Tibial artery (tissue), 4 donors: ENCODE results near the gene GCNT4.

ENCODE experiments used
- DNase-seq, 2 donors: peaks; one replicate each; pipeline ENCODE4 v3.0.0-alpha.2; 2019
- H3K27ac ChIP-seq, 2 donors: fragments of 200-600 bp; sonication (generic) in 1 of 2; 1 replicate in 1 of 2; 2 replicates in 1 of 2; pipeline ENCODE4 v1.5.1; 2018 to 2019; ENCODE audit warnings: mild to moderate bottlenecking in 1 of 2
- H3K27me3 ChIP-seq, 2 donors: fragments of 200-600 bp; sonication (generic) in 1 of 2; one replicate each; pipeline versions ENCODE4 v1.5.1 to v1.6.0; 2016 to 2019
- H3K36me3 ChIP-seq, 3 donors: fragments of 200-600 bp; sonication (generic) in 2 of 3; one replicate each; pipeline ENCODE4 v1.5.1; 2016 to 2019; ENCODE audit warnings: mild to moderate bottlenecking in 2 of 3
- H3K4me1 ChIP-seq, 4 donors: fragments of 200-600 bp; sonication (generic) in 2 of 4; 1 replicate in 3 of 4; 2 replicates in 1 of 4; pipeline ENCODE4 v1.5.1; 2016 to 2019
- H3K4me3 ChIP-seq, 2 donors: fragments of 200-600 bp; sonication (generic) in 1 of 2; 1 replicate in 1 of 2; 2 replicates in 1 of 2; pipeline ENCODE4 v1.5.1; 2018 to 2019; ENCODE audit warnings: mild to moderate bottlenecking in 2 of 2
- H3K9me3 ChIP-seq, 3 donors: fragments of 200-600 bp; sonication (generic) in 1 of 3; one replicate each; pipeline ENCODE4 v1.5.1; 2016 to 2019
- intact Hi-C: fragments of 100-400 bp; cut with DNase I; formaldehyde crosslinking; loops from one replicate; pipeline ENCODE4 v1.15.0; 2023; ENCODE audit warnings: low total_unique reads
- TF ChIP-seq, protein P1 (sequence below), 2 experiments: fragments of 200-600 bp in 1 of 2; fragments of 450-650 bp in 1 of 2; IDR thresholded peaks; one replicate each; pipeline ENCODE4 v1.5.1; 2017 to 2019; ENCODE audit warnings: antibody characterized with exemption in 2 of 2, mild to moderate bottlenecking in 1 of 2, moderate library complexity in 1 of 2

The GCNT4 gene

GRCh38 chr5:75044406-75044805 is 8.0 kb downstream of the GCNT4 start:
- H3K36me3 ChIP-seq, result peaks cover 0 to 7% (median 0%) of the 10 kb centered on the region in 3 donors
- no peak overlapping the region for H3K4me3 ChIP-seq
- DNase-seq, result no peak
- TF ChIP-seq, protein P1, sequence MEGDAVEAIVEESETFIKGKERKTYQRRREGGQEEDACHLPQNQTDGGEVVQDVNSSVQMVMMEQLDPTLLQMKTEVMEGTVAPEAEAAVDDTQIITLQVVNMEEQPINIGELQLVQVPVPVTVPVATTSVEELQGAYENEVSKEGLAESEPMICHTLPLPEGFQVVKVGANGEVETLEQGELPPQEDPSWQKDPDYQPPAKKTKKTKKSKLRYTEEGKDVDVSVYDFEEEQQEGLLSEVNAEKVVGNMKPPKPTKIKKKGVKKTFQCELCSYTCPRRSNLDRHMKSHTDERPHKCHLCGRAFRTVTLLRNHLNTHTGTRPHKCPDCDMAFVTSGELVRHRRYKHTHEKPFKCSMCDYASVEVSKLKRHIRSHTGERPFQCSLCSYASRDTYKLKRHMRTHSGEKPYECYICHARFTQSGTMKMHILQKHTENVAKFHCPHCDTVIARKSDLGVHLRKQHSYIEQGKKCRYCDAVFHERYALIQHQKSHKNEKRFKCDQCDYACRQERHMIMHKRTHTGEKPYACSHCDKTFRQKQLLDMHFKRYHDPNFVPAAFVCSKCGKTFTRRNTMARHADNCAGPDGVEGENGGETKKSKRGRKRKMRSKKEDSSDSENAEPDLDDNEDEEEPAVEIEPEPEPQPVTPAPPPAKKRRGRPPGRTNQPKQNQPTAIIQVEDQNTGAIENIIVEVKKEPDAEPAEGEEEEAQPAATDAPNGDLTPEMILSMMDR (IDR thresholded peaks at IDR 0.05), result no peak
- no peaks in the 10 kb centered on the region for H3K9me3 ChIP-seq
- H3K4me1 ChIP-seq, result peaks cover 0 to 29% (median 8%) of the 10 kb centered on the region in 4 donors
- no peaks in the 10 kb centered on the region for H3K27me3 ChIP-seq
- intact Hi-C loops, result no loop called here
- no peak overlapping the region for H3K27ac ChIP-seq

DNA sequence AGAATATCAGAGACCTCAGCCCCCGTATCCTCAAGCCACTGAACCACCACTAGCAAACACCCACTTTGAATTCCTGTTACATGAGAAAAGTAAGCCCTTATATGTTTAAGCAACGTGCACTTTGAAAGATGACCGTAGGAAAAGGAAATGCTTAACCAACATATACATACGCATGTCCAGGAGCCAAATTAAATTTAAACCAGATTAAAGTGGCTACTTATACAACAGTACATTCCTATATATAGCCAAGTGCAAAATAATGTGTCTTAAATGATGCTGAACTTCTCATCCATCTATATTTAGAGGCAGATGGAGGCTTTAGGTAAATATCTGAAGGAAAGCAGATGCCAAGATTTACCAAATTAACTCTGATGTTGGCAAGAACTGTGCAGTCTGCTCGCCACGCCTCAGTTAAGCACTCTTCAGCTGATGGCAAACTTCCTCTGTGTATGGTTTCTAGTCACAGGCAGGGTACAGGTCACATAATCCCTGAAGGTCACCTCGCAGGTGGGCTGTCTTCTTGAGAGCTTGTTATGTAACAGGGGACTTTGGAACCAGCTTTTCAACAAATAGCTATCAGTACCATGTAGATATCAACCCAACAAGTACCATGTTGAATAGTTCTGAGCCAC is 8.6 kb downstream of the GCNT4 start:
- H3K9me3 ChIP-seq, result no peaks in the 10 kb centered on the region
- no peaks in the 10 kb centered on the region for H3K27me3 ChIP-seq
- no peak for DNase-seq
- TF ChIP-seq, protein P1 (IDR thresholded peaks at IDR 0.05), result no peak
- H3K36me3 ChIP-seq, result peaks cover 0 to 7% (median 0%) of the 10 kb centered on the region in 3 donors
- intact Hi-C loops, result no loop called here
- peaks cover 0 to 22% (median 7%) of the 10 kb centered on the region in 4 donors for H3K4me1 ChIP-seq
- no peak overlapping the region for H3K27ac ChIP-seq
- H3K4me3 ChIP-seq, result no peak overlapping the region

GRCh38 chr5:75042522-75042921 is 9.8 kb downstream of the GCNT4 start:
- TF ChIP-seq, protein P1 (IDR thresholded peaks at IDR 0.05), result no peak
- Histone ChIP-seq H3K9me3 (no peaks in the 10 kb centered on the region), H3K4me1 (peaks cover 0 to 12% (median 0%) of the 10 kb centered on the region in 4 donors), H3K4me3 (no peak overlapping the region), H3K27ac (no peak overlapping the region), H3K27me3 (no peaks in the 10 kb centered on the region), H3K36me3 (peaks cover 0 to 7% (median 0%) of the 10 kb centered on the region in 3 donors)
- DNase-seq, result no peak
- intact Hi-C loops, result no loop called here

GRCh38 chr5:75040973-75041372 is 11.4 kb downstream of the GCNT4 start:
- no peak for DNase-seq
- TF ChIP-seq, protein P1 (IDR thresholded peaks at IDR 0.05), result no peak
- H3K4me1 ChIP-seq, result peaks cover 0 to 6% (median 0%) of the 10 kb centered on the region in 4 donors
- intact Hi-C loops, result no loop called here
- no peaks in the 10 kb centered on the region for H3K27me3 ChIP-seq
- H3K27ac ChIP-seq, result no peak overlapping the region
- H3K36me3 ChIP-seq, result peaks cover 0 to 4% (median under 1%) of the 10 kb centered on the region in 3 donors
- no peaks in the 10 kb centered on the region for H3K9me3 ChIP-seq
- no peak overlapping the region for H3K4me3 ChIP-seq

DNA sequence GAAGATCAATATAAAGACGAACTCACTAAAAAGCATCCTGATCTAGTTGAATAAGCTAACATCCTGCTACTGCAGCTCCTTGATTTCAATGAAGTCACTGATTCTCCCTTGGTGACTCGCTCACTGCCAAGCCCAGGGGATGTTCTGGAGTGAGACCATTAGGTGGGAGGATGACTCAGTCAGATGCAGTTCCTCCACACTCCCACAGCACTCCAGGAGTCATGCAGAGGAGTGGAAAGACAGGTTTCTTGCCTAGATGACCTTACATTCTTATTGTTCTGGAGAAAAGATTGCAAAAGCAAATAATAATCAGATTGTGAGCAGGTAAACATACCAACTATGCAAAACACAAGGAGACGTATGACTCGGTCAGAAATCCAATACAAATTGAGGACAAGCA is 15.3 kb downstream of the GCNT4 start:
- TF ChIP-seq, protein P1 (IDR thresholded peaks at IDR 0.05), result no peak
- H3K27ac ChIP-seq, result no peak overlapping the region

More for the DNA sequence above, 15.3 kb downstream of the GCNT4 start:
- DNase-seq, result no peak
- H3K4me1 ChIP-seq, result no peaks in the 10 kb centered on the region
- H3K27me3 ChIP-seq, result no peaks in the 10 kb centered on the region
- no peak overlapping the region for H3K4me3 ChIP-seq
- H3K9me3 ChIP-seq, result no peaks in the 10 kb centered on the region
- peaks cover 0 to 7% (median 2%) of the 10 kb centered on the region in 3 donors for H3K36me3 ChIP-seq
- intact Hi-C loops, result no loop called here
